ENCODE data around the gene STAT5A.

DNA sequence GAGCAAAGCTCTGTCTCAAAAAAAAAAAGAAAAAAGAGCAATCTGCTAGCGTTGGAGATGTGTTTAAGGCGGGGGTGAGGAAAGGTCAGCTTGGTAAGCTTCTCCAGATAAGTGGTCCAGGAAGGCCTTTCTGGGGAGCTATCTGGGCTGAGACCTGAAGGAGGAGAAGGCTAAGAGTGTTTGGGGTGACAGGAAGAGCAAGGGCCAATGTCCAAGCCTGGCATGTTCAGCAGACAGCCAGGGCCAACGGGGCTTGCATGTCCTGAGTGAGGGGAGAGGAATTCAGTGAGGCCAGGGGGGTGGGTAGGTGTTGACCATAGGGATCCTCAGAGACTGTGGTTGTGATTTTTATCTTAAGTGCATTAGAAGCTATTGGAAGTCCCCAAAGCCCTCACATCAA is 15.4 kb downstream of the STAT5A start:
- TF ChIP-seq, protein P1, sequence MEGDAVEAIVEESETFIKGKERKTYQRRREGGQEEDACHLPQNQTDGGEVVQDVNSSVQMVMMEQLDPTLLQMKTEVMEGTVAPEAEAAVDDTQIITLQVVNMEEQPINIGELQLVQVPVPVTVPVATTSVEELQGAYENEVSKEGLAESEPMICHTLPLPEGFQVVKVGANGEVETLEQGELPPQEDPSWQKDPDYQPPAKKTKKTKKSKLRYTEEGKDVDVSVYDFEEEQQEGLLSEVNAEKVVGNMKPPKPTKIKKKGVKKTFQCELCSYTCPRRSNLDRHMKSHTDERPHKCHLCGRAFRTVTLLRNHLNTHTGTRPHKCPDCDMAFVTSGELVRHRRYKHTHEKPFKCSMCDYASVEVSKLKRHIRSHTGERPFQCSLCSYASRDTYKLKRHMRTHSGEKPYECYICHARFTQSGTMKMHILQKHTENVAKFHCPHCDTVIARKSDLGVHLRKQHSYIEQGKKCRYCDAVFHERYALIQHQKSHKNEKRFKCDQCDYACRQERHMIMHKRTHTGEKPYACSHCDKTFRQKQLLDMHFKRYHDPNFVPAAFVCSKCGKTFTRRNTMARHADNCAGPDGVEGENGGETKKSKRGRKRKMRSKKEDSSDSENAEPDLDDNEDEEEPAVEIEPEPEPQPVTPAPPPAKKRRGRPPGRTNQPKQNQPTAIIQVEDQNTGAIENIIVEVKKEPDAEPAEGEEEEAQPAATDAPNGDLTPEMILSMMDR (IDR thresholded peaks at IDR 0.05) = no peak
- no peak for TF ChIP-seq POLR2A (IDR thresholded peaks at IDR 0.05)
